ENCODE results near the gene SLC22A17. TPM values are rescaled to one million over a fixed set of nuclear protein-coding genes. Genes with fewer than 3 reads are reported as not detected.

SLC22A17 gene
- total and polyA plus RNA-seq, 2 of the 4 experiments (the other 2 are of a cell fraction), result 6.6 to 36.0 TPM

DNA sequence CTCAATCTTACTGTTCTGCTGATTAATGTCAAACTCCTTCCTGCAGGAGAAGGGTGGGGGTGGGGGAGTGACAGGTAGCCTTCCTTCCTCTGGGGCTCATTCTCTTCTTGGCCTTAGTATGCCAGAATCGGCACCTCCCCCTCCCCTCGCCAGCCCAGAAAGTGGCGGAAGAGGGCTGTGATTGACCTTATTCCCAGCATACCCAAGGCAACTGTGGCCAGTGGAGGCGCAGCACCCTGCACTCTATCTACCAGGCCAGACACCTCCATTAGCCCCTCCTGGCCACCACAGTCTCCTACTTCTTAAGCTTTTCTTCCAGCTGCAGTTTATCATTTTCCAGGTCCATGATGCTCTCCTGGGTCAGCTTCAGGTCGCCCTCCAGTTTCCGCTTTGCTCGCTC is 39.9 kb upstream of the SLC22A17 start:
- Histone ChIP-seq H3K9me1 (ENCODE audit: insufficient read depth, low read length) (no peaks in the 10 kb centered on the region), H4K20me1 (ENCODE audit: insufficient read depth, low read length) (no peaks in the 10 kb centered on the region), H2BK15ac (ENCODE audit: low read depth, low read length) (no peak overlapping the region), H4K91ac (ENCODE audit: insufficient read depth, low read depth, low read length) (no peak overlapping the region), H3K23ac (ENCODE audit: low read depth, low read length) (no peak overlapping the region), H2BK120ac (ENCODE audit: low read depth, low read length) (no peak overlapping the region), H3K36me3 (ENCODE audit: control insufficient read depth, insufficient read depth, low read length) (no peaks in the 10 kb centered on the region), H3K56ac (ENCODE audit: extremely low read depth, insufficient read depth, low read length) (no peak overlapping the region), H3K4me1 (ENCODE audit: control insufficient read depth, insufficient read depth, low read length) (no peaks in the 10 kb centered on the region), H3K27me3 (ENCODE audit: control insufficient read depth, insufficient read depth, low read length) (peaks cover 23% of the 10 kb centered on the region), H3K4me3 (ENCODE audit: insufficient read depth, low read depth, low read length) (no peak overlapping the region), H3K27ac (ENCODE audit: insufficient read depth, low read length) (no peak overlapping the region), H3K18ac (ENCODE audit: low read depth, low read length) (no peak overlapping the region), H3K79me1 (ENCODE audit: low read depth in 1 of 2, low read length in 2 of 2) (no peaks in the 10 kb centered on the region), H3K4ac (ENCODE audit: low read depth, low read length) (no peak overlapping the region), H3K4me2 (ENCODE audit: low read depth, low read length) (no peak overlapping the region), H2BK5ac (ENCODE audit: low read depth, low read length, poor library complexity, severe bottlenecking) (no peak overlapping the region), H2AK5ac (ENCODE audit: low read depth, low read length) (no peak overlapping the region), H2AK9ac (replicated peaks; ENCODE audit: low read depth, low read length, poor library complexity) (no peak overlapping the region), H3K14ac (replicated peaks; ENCODE audit: low read depth, low read length) (no peak overlapping the region), H2BK20ac (ENCODE audit: low read depth, low read length) (no peak overlapping the region), H3K9ac (ENCODE audit: low read depth, low read length) (no peak overlapping the region), H2AFZ (replicated peaks; ENCODE audit: low read length, poor library complexity) (no peak overlapping the region), H4K8ac (ENCODE audit: low read depth in 2 of 2, low read length in 2 of 2) (no peak overlapping the region), H4K5ac (ENCODE audit: low read depth, low read length) (no peak overlapping the region), H3K9me3 (ENCODE audit: control insufficient read depth, insufficient read depth, low read length) (no peaks in the 10 kb centered on the region)
- ChIA-PET POLR2A (ENCODE audit: unreplicated experiment) (no interaction called here), CTCF (no interaction called here)
- TF ChIP-seq, protein P1, sequence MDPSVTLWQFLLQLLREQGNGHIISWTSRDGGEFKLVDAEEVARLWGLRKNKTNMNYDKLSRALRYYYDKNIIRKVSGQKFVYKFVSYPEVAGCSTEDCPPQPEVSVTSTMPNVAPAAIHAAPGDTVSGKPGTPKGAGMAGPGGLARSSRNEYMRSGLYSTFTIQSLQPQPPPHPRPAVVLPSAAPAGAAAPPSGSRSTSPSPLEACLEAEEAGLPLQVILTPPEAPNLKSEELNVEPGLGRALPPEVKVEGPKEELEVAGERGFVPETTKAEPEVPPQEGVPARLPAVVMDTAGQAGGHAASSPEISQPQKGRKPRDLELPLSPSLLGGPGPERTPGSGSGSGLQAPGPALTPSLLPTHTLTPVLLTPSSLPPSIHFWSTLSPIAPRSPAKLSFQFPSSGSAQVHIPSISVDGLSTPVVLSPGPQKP (IDR thresholded peaks at IDR 0.05; ENCODE audit: borderline replicate concordance, low read depth, low read length), result no peak
- TF ChIP-seq FOS (IDR thresholded peaks at IDR 0.05; ENCODE audit: low read depth, low read length) (no peak), RFX5 (IDR thresholded peaks at IDR 0.05; ENCODE audit: low read depth, low read length) (no peak), CEBPB (IDR thresholded peaks at IDR 0.05; ENCODE audit: low read depth, low read length) (no peak), NFE2L2 (IDR thresholded peaks at IDR 0.05; ENCODE audit: low read depth, low read length) (no peak), BHLHE40 (IDR thresholded peaks at IDR 0.05; ENCODE audit: low read depth, low read length) (no peak), RAD21 (IDR thresholded peaks at IDR 0.05; ENCODE audit: low read length) (no peak), MAZ (IDR thresholded peaks at IDR 0.05; ENCODE audit: borderline replicate concordance, low read depth, low read length) (no peak), MXI1 (IDR thresholded peaks at IDR 0.05; ENCODE audit: borderline replicate concordance, low read depth, low read length) (no peak), RCOR1 (IDR thresholded peaks at IDR 0.05; ENCODE audit: insufficient replicate concordance, low read length) (no peak), SMC3 (IDR thresholded peaks at IDR 0.05; ENCODE audit: low read depth, low read length) (no peak), CHD1 (IDR thresholded peaks at IDR 0.05; ENCODE audit: low read depth, low read length) (no peak), POLR2A (IDR thresholded peaks at IDR 0.05; ENCODE audit: low read depth, low read length) (no peak), MAFK (IDR thresholded peaks at IDR 0.05; ENCODE audit: low read depth, low read length) (no peak)
- TF ChIP-seq, protein P2, sequence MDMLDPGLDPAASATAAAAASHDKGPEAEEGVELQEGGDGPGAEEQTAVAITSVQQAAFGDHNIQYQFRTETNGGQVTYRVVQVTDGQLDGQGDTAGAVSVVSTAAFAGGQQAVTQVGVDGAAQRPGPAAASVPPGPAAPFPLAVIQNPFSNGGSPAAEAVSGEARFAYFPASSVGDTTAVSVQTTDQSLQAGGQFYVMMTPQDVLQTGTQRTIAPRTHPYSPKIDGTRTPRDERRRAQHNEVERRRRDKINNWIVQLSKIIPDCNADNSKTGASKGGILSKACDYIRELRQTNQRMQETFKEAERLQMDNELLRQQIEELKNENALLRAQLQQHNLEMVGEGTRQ (IDR thresholded peaks at IDR 0.05; ENCODE audit: low read depth, low read length), result no peak
- TF ChIP-seq, protein P3, sequence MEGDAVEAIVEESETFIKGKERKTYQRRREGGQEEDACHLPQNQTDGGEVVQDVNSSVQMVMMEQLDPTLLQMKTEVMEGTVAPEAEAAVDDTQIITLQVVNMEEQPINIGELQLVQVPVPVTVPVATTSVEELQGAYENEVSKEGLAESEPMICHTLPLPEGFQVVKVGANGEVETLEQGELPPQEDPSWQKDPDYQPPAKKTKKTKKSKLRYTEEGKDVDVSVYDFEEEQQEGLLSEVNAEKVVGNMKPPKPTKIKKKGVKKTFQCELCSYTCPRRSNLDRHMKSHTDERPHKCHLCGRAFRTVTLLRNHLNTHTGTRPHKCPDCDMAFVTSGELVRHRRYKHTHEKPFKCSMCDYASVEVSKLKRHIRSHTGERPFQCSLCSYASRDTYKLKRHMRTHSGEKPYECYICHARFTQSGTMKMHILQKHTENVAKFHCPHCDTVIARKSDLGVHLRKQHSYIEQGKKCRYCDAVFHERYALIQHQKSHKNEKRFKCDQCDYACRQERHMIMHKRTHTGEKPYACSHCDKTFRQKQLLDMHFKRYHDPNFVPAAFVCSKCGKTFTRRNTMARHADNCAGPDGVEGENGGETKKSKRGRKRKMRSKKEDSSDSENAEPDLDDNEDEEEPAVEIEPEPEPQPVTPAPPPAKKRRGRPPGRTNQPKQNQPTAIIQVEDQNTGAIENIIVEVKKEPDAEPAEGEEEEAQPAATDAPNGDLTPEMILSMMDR (conservative IDR thresholded peaks at IDR 0.05; ENCODE audit: low read depth, low read length), result no peak
- DNase-seq, result no peak
- intact Hi-C loops (cut with micrococcal nuclease), result no loop called here
- whole genome bisulfite sequencing, 2 experiments (ENCODE audit: extremely low coverage in 2 of 2, insufficient read length in 1 of 2), result no CpG with 5 or more reads among the region's 7 CpGs
- ATAC-seq (ENCODE audit: low read depth), result no peak
- dilution Hi-C loops (cut with HindIII; ENCODE audit: low sequenced_read_pairs, unreplicated experiment), result no loop called here
- in situ Hi-C loops (cut with MboI; ENCODE audit: low sequenced_read_pairs), result no loop called here
- BruUV-seq (replicated peaks), result no TSS peak
